ENCODE results near the gene DLG2.
"Not testable (repeated sequence)": the region's sequence is repeated elsewhere in the genome, so short reads cannot be mapped to it uniquely, and the experiment has no call there.

The DLG2 gene

GRCh38 chr11:84819128-84819527 lies 808.0 kb downstream of the DLG2 start:
- no peak for DNase-seq

GRCh38 chr11:84817998-84818397 lies 809.1 kb downstream of the DLG2 start:
- DNase-seq: no peak

DNA sequence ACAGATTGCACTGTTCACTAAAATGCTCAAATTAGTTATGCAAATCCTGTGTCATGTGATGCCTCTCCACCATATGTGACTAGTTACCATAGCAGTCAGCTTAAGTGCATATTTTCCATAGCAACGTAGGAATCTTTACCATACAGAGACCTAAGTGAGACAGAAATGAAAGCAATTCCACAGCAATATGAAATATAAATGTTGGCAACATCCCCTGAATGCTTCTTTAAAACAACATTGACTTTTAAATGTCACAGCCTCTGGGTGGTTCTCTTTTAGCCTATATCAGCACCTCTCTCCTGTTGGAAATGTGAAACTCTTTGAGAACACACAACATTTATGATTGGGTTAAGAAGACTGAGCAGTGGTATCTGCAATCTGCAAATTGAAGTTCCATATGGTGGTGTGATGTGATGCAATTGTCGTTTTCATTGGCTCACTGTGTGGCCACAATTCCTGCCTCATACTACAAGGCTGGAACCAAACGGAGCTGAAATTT lies 814.6 kb downstream of the DLG2 start:
- DNase-seq: no peak

DNA sequence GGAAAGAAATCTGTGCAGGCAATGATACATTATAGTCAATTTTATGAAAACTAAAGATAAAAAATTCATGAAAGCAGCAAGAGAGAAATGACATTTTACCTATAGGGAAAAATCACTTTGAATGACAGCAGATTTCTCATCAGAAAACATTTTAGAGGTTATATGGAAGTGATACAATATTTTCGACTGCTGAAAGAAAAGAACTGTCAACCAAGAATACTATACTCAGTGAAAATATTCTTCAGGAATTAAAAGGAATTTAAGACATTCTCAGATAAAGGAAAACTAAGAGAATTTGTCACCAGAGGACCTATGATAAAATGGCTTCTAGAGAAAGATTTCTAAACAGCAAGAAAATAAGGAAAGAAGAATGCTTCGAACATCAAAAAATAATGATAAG lies 820.8 kb downstream of the DLG2 start:
- DNase-seq: no peak

- no peak for DNase-seq
Observed at GRCh38 chr11:84804041-84804440, 823.1 kb downstream of the DLG2 start.

DNA sequence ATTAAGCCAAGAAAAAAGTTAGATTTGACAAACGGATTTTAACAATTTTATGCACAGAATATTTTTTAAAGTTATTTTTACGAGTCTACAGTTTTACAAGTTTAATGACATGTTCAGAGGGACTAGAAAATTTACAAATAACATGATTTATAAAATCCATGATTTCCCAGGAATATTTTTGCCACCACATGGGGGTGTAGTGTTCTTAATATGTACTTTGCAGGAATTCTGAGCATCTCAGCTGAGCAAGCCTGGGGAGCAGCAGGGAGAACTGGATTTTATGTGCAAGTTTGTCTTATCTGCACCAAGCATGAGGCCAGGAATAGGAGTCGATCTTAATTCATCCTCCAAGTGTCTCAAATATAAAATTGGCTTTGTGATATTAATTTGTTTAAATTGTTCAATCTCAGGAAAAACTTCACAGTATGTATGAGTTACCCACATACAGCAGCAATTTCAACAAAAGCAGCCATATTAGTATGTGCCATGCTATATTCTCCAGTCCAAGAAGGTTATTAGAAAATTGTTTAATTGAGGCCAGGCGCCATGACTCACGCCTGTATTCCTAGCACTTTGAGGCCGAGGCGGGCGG lies 826.3 kb downstream of the DLG2 start:
- peak in 1 of 2 experiments; percentile 7 for DNase-seq

DNA sequence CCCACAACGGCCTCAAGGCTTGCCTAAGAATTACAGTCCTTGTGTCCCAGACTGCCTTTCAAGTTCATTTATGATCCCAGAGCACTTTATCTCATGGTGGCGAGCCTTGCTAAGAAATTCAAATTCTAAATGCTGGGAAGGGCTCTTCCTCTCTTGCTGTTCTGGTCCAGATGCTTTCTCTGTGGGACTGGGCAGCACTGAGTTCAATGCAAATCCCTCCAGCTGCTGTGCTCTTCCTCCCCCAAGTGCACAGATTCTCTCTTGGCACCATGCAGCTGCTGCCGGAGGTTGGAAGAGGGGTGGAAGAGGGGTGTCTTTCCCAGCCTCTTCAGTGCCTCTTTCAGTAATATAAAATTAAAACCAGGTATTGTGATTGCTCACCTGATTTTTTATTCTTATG lies 828.0 kb downstream of the DLG2 start:
- DNase-seq: no peak

DNA sequence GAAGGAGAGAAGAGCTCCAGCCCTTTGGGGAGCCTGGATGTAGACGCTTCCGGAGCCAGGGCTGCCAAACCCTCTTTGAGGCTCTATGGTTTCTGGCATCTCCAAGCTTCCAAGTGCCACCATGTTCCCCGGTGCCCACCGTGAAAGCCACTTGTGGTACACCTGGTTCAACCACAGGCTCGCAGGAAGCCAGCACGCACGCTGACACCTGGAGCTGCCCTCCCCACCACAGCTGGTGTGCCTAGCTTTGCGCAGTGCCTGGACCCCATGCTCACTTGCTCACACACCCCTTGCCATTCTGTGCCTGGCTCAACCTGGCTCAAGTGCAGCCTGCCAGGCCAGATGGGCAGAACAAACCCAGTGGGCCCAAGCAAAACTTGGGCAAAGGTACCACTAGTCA lies 831.4 kb downstream of the DLG2 start:
- no peak for DNase-seq

- no peak for DNase-seq
Observed at GRCh38 chr11:84794663-84795443, 832.3 kb downstream of the DLG2 start.

GRCh38 chr11:84793318-84793717 lies 833.8 kb downstream of the DLG2 start:
- no peak for DNase-seq

GRCh38 chr11:84790849-84791427 lies 836.2 kb downstream of the DLG2 start:
- DNase-seq: no peak

- no peak for DNase-seq
Observed at GRCh38 chr11:84788220-84788619, 838.9 kb downstream of the DLG2 start.

- DNase-seq: not testable (repeated sequence)
Observed at GRCh38 chr11:84784158-84784557, 843.0 kb downstream of the DLG2 start.

DNA sequence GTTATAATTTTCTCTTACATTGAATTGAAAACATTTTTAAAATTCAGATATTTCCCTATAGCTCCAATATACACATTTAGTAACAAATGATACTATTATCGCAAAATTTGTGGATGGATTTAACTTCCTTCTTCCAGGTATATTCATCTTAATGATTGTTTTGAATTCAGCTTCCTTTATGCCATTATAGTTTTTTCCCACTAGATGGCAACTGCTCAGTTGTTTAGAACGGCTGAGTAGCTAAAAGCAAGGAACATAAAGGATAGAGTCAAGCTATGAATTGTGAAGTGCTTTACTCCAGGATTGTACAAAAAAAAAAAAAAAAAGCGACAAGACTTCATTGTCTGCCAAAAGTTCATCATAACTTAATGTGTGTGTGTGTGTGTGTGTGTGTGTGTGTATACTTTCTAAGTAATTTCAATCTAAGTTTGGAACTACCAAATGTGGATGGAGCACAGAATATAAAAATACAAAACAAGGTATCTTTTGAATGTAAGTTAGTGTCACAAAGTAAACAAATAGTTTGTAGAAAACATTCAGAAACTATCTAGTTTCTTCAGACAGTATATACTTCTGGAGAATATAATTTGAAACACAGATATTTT lies 846.4 kb downstream of the DLG2 start:
- peak; percentile 62 to 76 for DNase-seq

- DNase-seq: no peak
Observed at GRCh38 chr11:84775503-84775902, 851.6 kb downstream of the DLG2 start.

DNA sequence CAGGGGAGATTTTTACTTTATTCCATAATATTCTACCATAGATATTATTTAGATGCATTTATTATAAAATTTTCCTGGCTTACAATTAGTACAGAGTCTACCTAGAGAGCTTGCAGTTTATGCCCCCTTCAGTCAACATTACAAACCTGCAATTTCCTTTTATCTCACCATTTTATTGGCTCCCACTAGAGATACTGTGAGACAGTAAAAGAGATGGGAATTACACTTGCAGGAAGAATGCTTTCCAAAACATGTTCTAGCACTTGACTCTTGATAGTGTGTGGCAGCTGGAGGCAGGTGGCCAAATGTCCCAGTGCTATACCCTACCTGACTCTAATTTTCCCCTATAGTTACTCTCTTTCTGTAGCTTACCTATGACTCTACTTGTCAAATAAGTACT lies 863.2 kb downstream of the DLG2 start:
- DNase-seq: no peak

DNA sequence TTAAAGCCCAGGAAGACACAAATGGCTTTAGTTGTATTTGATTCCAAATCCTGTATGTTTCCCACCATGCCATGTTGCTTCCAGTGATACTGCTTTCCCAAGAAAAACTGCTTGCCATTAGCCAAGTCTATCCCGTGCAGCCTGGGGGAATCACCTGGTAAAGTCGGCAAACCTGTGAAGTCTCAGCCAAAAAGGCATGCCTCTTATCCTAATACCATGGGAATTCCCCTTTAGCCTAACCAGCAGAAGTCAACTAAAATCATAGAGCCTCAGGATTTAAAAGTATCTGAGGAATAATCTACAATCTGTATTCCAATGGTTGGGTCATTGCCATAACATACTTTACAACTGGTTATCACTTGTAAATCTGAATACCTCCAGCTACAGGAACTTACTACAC lies 869.4 kb downstream of the DLG2 start:
- no peak for DNase-seq

- no peak for DNase-seq
Observed at GRCh38 chr11:84751371-84751770, 875.8 kb downstream of the DLG2 start.

DNA sequence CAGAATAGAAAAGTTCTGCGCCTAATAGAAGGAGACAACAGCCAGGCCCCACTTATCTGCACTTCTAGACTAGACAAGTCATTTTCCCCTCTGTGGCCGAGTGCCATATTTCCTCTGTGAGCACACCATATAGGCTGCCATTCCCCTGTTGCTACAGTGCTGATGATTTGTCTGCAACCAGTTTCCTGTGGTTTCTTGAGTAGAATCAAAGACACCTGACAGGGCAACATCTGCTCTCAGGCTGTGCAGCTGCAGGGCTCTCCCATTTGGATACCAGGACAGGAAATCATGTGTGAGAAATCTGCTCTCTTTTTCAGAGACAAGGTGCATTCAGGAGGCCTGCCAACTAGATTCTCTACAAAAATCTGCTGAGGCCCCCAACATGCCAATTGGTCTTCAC lies 879.3 kb downstream of the DLG2 start:
- peak; percentile 90 to 95 for DNase-seq

DNA sequence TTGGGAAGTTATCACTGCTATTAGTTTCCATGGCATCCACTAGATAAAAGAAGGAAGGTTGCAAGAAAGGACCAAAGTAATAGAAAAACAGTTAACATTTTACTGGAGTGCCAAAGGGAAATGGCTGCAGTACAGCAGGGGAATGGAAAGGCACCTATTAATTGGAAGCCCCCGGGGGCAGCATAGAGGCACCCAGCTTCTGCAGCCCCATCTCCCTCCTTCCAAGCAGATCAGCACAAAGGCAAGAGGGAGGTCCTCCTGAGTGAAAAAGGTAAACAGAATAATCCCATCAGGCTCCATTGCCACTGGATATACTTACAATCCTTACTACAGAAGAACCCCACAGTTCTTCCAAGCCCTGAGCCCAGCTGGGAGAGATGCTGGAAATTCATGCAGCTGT lies 887.1 kb downstream of the DLG2 start:
- DNase-seq: no peak

GRCh38 chr11:84724256-84724655 lies 902.9 kb downstream of the DLG2 start:
- no peak for DNase-seq

GRCh38 chr11:84722583-84723108 lies 904.5 kb downstream of the DLG2 start:
- peak; percentile 47 to 52 for DNase-seq

- no peak for DNase-seq
Observed at GRCh38 chr11:84721561-84721961, 905.6 kb downstream of the DLG2 start.
